GM21717 (cell line): Measurements from ENCODE around the gene PRPF6.
A peak's percentile ranks its signal among the peaks of the same experiment; 100 is the strongest.

Experiments
- ATAC-seq: cut with Tn5 transposase; IDR thresholded peaks from one replicate; pipeline ENCODE4 v1.9.1; 2021; ENCODE audit warnings: mild to moderate bottlenecking, moderate library complexity; ENCODE audit not compliant: unreplicated experiment

The PRPF6 gene

DNA sequence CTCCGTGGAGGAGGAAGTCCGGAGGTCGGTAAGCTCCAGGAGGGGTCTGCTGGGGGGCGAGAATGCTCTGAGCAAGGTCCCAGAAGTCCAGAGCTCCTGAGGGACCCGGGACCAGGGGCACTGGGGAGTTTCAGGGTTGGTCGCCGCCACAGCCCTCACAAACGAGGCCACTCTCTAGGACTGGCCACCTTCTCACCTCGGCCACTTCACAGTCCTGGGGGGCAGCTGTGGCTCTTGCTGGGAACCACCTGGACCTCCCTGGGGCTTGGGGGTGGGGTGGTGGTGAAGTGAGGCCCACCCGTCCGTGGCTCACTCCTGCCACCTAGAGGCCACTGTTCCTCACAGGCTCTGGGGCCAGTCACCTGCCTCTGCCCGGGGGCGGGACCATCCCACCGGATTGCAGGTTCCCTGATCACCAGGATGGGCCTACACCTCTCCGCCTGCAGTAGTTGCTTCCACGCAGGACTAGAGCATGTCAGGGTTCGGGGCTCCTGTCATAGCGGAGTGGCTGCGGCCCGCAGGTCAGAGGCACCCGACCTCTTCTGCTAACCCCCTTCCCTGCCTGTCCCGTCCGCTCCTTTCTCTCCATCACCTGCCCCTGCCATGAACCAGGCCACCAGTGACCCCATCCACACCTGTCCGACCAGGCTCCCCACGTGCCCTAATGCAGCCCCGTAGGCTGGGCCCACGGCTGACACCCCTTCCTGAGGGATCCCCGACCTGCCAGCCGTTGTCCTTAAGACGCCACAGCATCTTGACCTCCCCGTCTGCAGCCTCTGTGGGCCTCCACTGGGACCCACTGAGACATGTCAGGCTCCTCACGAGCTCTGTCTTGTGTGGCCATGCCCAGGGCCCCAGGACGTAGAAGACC, 76.9 kb downstream of the PRPF6 start:
- ATAC-seq = no peak

GRCh38 chr20:64058536-64058935, 77.6 kb downstream of the PRPF6 start:
- no peak for ATAC-seq

DNA sequence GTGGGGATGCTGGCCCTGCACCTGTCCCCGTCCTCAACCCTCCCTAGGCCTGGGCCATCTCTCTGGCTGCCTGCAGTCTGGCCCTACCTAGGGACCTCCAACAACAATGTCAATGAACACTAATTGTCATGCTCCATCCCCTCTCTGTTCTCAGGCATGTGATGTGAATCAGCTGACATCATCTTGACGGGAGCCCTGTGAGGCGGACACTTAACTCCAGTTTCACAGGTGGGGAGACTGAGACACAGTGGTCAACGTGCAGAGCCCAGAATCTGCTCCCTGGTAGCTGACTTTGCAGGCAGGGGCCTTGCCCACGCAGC, 81.3 kb downstream of the PRPF6 start:
- ATAC-seq = no peak

- peak; percentile 75 for ATAC-seq
These were observed 81.9 kb downstream of the PRPF6 start, which contains the start of gene TCEA2 for GRCh38 chr20:64062596-64063388. TSS of gene TCEA2 (plus strand) at chr20:64063198. CDS start at chr20:64063313, 115 bp downstream.

DNA sequence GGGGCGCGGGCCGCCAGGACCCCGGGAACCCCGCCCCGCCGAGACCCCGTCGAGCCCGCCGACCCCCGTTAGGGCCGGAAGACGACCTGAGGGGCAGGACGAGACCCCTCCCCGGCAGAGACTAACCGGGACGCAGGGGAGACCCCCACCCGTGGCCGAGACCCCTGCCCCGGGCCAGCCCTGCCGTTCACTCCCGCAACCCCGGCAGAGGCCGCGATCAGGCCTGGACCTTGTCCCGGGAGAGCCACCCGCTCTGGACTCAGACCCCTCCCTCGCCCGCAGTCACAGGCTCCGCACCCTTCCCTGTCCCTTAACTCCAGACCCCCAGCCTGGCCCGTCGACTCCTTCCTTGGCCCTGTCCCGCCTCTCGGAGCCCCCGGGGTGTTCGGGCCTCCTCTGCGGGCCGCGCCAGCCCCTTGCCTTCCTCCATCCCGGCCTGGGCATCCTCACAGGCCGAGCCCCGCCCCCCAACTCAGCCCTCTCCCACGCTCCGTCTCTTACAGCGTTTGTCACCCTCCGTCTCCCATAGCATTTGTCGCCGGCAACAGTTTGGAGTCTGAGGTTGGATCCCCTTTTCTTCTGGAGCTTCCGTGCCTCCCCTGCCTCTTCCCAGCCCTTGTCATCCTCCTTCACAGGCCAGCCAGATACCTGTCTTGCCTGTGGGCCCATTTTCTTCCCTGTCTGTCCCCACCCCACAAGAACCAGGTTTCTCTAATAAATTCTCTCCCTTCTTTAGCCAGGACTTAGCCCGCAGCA, 82.6 kb downstream of the PRPF6 start:
- ATAC-seq = no peak

- ATAC-seq = no peak
These were observed 83.3 kb downstream of the PRPF6 start for GRCh38 chr20:64064145-64064698.

DNA sequence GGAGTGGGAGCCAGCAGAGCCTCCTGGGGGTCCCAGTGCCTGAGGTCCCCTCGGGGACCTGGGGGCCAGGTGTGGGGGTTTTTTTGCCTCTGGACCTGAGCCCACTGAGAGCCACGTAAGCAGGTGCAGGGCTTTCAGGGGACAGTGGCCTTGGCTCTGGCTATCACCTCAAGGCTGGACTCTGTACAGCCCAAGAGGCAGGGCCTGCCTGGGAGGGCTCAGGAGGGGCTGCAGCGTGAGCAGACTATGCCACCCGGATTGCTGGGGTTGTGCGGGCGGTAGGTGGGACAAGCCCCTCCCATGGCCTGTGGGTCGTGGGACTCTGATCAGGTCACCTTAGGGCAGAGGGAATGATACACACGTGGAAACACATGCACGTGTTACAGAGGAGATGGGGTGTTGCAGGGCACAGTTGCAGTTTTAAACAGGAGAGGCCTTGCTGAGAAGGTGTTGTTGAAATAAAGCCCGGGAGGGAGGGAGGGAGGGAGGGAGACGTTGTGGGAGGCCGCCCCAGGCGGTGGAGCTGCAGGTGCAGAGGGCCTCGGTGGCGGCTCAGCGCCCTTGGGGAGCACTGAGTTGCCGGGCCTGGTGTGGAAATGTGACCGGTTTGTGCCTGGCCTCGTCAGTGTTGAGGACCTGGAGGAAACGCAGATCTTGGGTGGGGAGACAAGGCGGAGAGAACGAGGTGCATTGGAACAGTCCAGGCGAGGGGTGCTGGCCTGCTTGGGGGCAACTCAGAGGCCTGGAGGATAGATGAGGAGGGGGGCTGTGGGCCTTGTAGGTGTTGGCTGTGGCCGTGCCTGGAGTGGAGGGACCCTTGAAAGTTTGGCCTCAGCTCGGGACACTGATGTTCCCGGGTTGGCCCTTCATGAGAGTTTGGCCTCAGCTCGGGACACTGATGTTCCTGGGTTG, 84.4 kb downstream of the PRPF6 start:
- ATAC-seq = no peak

- no peak for ATAC-seq
These were observed 85.0 kb downstream of the PRPF6 start for GRCh38 chr20:64065974-64066343.

DNA sequence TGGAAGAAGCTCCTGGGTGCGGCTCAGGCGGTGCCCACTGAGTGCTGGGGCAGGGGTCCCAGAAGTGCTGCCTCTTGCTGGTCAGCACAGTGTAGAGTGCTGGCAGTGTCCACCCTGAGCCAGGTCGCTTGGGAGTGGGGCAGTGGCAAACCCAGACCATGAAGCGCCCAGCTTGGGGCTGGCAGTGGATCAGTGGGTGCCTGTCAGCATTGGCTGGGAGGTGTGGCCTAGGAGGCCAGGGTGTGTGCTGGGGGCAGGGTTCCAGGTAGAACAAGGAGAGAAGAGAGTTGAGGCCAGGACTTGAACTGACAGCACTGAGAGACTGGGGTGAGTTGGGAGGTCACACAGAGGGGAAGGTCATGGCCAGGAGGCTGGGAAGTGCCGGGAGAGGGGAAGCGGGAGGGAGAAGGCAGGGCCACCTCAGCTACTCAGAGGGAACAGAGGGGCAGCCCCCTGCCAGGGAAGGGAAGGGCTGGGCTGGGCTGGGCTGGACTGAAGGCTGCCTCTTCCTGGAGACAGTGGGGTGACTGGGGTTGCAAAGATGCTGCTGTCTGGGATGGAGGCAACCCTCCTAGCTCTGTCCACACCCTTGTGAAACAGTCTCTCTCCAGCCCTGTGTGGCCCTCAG, 86.2 kb downstream of the PRPF6 start:
- no peak for ATAC-seq

GRCh38 chr20:64067733-64068307, 86.9 kb downstream of the PRPF6 start:
- no peak for ATAC-seq

DNA sequence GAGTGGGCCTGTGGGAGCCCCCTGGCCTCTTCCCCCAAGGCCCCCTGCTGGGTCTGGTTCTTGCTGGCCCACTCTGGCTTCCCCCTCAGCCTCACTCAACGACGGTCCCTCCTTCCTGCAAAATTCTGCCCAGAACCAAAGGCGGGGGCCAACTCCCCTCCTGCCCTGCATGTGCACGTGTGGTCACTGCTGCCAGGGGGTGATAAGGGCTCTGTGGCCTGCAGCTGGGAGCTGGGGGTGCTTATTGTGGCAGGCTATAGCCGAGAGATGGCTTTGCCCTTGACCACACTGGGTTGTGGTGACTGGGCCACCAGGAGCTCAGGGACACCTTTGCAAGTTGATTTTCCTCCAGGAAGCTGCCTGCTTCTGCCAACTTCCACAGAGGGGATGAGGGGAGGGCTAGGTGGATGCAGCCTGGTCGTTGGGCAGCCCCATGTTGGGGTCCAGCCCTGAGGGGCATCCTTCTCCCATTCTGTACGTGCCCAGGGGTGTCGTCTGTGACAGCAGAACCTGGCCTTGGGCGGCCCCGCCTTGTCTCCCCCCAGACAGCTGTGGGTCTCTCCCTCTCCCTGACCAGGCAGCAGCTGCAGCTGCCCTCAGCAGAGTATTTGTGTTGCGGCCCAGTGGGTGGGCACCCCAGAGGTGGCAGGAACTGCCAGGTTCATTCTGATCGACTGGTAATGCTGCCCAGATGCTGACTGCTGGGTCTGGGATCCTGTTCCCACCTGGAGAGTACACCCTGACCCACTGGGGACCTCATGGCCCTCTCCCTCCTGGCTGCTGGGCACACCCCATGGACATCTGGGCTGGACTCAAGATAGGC, 87.7 kb downstream of the PRPF6 start:
- ATAC-seq = no peak

DNA sequence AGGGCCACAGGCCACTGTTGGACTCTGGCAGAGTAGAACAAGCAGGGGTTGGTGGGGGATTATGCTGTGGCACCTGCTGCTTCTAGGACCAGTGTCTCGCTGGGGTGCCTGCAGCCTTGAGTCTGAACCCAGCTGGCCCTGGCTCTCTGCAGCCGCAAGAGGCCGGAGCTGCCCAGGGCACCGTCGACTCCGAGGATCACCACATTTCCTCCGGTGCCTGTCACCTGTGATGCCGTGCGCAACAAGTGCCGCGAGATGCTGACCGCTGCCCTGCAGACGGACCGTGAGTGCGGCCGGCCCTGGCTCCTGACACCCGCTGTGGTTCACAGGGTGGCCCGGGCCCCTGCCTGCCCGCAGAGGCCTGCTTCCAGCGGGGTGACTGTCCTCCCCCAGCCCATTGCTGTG, 88.3 kb downstream of the PRPF6 start:
- no peak for ATAC-seq

DNA sequence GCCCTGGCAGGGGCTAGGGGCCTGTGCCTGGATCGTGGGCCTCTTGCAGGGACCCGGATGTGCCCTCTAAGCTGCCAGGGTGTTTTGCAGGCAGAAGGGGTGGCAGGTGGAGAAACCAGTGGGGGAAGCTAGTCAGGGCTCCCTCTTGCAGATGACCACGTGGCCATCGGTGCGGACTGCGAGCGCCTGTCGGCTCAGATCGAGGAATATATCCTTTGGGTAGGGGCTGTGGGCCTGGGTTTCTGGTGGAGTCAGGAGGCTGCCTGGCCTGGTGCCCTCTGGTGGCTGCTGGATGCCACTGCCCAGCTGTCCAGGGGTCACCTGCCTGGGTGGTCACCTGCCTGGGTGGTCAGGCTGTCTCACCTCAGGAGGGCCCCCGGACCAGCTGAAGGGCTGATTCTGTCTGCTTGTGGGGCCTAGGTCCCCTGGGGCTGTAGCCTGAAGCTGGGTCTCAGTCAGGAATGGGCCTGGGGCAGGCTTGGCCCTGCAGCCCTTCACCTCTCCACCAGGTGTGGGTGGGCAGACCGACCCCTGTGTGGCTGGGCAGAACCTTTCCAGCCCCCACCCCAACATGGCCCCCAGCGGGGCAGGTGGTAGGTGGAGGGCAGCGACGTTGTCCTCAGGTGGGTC, 88.8 kb downstream of the PRPF6 start:
- no peak for ATAC-seq

- ATAC-seq = no peak
These were observed 89.5 kb downstream of the PRPF6 start for GRCh38 chr20:64070244-64070993.

DNA sequence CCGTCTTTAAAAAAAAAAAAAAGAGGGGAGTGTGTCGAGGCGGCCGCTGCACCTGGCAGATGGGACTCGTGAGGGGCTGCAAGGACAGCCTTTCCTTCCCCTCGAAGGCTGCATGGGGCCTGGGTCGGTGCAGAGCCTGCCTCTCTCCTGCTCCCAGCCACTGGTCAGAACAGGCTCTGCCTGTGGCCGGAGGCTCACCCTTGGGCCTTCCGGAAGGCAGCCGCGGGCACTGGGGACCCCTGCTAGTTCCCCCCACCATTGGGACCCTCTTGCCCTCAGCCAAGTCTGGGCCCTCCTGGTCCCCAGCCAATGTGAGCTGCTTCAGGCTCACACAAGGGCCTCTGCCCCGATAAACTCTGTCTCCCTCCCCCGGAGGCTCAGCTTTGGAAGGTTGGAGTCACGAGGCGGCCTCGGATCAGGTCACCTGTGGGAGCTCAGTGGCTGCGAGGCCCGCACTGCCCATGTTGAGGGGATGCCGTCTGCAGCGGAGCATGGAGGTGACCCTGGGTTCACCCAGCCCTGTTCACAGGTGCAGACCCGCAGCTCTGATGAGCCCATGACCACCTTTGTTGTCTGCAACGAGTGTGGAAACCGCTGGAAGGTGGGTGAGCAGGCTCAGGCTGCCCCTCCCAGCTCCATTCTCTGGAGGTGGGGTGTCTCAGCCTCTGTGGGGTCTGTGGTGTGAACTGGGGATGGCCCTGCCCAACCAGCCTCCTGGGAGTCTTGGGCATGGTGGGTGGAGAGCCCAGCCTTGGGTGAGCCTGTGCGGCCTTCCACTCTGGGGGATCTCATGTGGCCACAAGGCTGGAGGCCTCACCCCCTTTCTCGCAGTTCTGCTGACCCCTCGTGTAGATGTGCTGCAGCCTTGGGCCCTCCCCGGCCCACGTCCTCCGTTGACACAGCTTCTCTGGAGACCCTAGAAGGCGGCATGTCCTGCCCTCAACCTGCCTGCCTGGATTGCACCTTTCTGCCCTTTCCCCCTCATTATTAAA, 90.7 kb downstream of the PRPF6 start:
- no peak for ATAC-seq

DNA sequence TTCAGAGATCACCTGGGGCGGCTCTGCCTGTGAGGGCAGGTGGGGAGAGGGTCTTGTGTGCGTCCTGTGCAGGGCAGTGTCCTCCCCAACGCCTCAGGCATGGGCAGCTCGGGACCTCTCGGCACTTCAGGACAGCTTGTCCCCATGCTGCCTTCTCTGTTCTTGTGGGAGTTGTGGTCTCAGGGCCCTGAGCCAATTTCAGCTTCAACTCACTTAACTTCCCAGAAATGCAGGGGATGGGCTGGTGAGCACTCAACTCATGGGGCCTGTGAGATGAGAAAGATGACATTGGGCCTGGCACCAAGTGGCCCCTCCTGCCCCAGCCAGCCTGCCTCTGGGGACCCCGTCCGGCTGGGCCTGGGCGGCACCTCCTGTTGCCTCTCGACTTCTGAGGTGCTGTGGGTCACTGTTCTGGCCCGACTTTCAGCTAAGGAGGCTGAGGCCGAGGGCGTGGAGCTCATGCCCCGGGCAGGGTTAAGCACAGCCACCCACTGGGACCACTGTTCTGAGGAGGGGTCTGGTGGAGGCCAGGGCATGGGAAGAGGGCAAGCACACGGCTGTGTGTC, 91.6 kb downstream of the PRPF6 start:
- ATAC-seq = no peak
